GM12872 (cell line): ENCODE measurements around the gene IRX3.
A peak's percentile ranks its signal among the peaks of the same experiment; 100 is the strongest.

ENCODE experiments used
- CTCF ChIP-seq: IDR thresholded peaks from 3 replicates; pipeline ENCODE4 v1.5.1; 2011; ENCODE audit warnings: low read depth, mild to moderate bottlenecking, low read length, moderate library complexity; ENCODE audit not compliant: insufficient read depth

IRX3 gene

GRCh38 chr16:54285414-54286089, 1.0 kb downstream of the IRX3 start:
- no peak for TF ChIP-seq CTCF

- no peak for TF ChIP-seq CTCF
These were observed 1.6 kb downstream of the IRX3 start for GRCh38 chr16:54284931-54285413.

GRCh38 chr16:54284319-54284930, 2.2 kb downstream of the IRX3 start:
- TF ChIP-seq CTCF: no peak

- no peak for TF ChIP-seq CTCF
These were observed 2.8 kb downstream of the IRX3 start for GRCh38 chr16:54283725-54284318.

GRCh38 chr16:54282928-54283724, 3.5 kb downstream of the IRX3 start:
- no peak for TF ChIP-seq CTCF

- peak; percentile 46; the same call in 2 of the 3 replicates for TF ChIP-seq CTCF
These were observed 4.2 kb downstream of the IRX3 start for GRCh38 chr16:54282202-54282927.
